Vagina (tissue), 2 donors: ENCODE data around the gene PSG7.
"Not testable (repeated sequence)": the region's sequence is repeated elsewhere in the genome, so short reads cannot be mapped to it uniquely, and the experiment has no call there.

Source experiments
- CTCF ChIP-seq, 3 experiments: fragments of 450-650 bp in 2 of 3; fragments of 200-600 bp in 1 of 3; sonication (generic) in 1 of 3; IDR thresholded peaks; one replicate each; pipeline ENCODE4 v1.5.1; 2017 to 2019; ENCODE audit warnings: antibody characterized with exemption in 3 of 3, mild to moderate bottlenecking in 2 of 3, moderate library complexity in 2 of 3
- POLR2A ChIP-seq, 2 donors: fragments of 450-650 bp; IDR thresholded peaks; one replicate each; pipeline ENCODE4 v1.6.1; 2017; ENCODE audit warnings: antibody characterized with exemption in 2 of 2, mild to moderate bottlenecking in 2 of 2, moderate library complexity in 2 of 2

- TF ChIP-seq CTCF, POLR2A (IDR thresholded peaks at IDR 0.05): not testable (repeated sequence)
Observed at GRCh38 chr19:42930214-42930613, 6.8 kb downstream of the PSG7 start.
